ENCODE results near the gene CLN3.
"Not testable (repeated sequence)": the region's sequence is repeated elsewhere in the genome, so short reads cannot be mapped to it uniquely, and the experiment has no call there.

The CLN3 gene

DNA sequence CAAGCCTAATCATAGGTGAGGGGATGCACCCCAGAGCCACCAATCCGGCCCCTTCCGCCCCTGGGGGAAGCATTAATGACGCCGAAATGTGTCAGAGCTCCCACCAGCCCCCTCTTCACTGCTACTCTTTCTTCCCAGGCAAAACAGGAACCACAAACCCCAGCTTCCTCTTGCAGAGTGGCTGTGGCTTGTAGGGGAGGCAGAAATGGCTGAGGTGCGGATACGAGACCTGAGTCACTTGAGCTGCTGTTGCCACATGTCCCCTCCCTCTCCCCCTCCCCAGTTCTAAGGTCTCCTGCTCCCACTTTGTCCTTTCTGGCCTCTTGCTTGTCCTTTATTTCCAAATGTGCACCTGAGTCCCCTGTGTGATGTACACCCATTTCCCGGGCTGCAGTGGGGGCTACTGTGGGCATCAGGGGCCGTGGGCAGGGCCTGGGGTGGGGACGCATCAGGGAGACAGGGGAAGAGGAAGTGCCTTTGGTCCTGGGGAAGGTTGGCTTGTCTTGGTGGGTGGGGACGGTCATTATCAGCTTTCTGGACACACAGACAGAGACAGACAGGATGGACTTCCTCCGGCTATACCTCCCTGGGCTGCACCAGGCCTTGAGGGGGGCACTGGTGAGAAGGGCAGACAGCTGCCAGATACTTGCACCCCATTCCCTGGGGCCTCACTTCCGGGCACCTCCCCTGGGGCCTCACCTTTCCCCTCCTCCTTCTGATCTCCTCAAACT lies 2.4 kb upstream of the CLN3 start, which contains the start of gene APOBR:
APOBR (plus strand) TSS at position 523 of the 731 bp plus-strand sequence; CDS start at position 562, 39 bp downstream.
- DNase-seq, result peak; percentile 85

DNA sequence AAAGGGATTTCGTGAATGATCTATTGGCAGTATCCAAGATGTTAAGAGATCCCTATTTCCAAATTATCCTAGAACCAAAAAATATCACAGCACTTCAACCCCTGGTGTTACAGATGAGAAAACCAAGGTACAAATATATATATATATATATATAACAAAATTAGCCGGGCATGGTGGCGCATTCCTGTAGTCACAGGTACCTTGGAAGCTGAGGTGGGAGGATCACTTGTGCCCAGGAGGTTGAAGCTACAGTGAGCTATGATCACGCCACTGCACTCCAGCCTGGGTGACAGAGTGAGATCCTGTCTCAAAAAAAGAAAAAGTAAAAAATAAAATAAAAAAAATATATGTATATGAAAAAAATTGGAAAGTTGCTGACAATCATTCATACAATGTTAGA lies 637 bp upstream of the CLN3 start:
- no peak for DNase-seq

DNA sequence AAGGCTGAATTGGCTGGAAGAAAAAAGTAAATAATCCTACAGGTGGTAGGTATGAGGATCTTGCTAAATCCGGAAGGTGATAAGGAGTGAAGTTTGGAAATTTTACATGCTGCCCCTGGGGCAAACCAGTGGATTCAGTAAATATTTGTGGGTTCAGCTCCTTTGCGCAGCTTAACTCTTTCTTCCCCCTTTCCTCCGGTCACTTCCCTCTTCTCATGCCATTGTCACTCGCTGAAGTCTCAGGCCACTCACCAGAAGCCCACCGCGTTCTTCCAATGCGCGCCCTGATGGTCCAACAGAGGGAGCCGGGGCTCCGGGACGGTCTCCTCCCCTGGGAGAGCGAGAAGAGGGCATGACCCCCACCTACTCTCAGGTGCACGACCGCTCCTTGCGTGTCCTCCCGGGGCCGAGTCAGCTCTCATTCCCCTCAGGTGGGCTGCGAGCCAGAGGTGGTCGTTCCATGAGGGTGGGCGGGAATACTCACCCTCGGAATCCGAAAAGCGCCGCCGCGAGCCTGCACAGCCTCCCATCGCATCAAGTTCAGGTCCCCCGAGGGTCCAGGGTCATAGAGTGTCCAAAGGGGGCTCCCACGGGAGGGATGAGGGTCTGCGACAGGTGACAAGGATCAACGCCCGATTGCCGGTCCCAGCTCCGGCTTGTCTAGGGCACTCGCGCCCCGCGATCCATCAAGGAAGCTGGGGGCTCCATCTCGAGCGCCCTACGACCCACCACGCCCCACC lies 474 bp downstream of the CLN3 start:
- DNase-seq, result peak; percentile 58

DNA sequence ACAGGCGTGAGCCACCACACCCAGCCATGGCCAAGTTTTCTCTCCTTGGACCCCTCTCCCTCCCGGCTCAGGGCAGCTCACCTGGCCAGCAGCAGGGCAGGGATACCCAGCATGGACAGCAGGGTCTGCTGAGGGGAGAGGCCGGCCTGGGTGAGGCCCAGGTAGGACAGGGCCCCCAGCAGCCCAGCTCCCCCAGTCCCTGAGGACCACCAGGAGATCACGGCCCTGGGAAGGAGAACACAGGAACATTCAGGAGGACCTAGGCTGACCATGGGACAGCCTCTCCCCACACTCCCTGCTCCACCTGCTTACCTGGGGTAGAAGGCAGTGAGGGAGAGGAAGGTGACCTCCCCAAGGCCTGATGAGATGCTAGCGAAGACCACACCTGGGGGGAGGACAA lies 5.6 kb downstream of the CLN3 start:
- no peak for DNase-seq

DNA sequence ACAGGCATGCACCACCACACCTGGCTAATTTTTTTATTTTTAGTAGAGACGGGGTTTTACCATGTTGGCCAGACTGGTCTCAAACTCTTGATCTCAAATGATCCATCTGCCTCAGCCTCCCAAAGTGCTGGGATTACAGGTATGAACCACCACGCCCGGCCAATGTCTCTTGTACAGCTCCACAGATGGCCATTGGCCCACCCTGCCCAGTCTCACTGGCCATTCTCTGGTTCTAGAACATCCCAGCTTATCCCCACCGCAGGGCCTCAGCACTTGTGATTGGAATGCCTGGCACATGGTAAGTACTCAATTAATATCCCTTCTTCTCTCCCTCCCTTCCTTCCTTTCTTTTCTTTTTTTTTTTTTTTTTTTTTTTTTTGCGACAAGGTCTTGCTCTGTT lies 8.5 kb downstream of the CLN3 start:
- DNase-seq, result not testable (repeated sequence)

DNA sequence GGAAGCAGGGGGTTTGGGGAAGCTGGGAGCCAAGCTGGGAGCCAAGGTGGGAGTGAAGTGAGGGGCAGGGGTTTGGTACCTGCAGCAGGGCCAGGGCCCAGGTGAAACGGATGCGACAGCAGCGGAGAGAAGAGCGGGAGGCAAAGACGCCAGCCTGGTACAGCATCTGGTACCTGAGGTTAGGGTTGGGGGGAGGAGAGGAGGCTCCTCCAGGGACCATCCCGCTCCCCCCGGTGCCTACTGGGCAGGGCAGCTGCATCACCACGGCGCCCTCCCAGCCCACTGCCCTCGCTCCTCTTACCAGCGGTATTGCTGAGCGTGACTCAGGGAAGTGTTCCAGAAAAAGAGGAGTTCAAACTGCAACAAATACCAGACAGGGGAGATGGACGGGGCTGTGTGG lies 9.8 kb downstream of the CLN3 start:
- DNase-seq, result no peak

DNA sequence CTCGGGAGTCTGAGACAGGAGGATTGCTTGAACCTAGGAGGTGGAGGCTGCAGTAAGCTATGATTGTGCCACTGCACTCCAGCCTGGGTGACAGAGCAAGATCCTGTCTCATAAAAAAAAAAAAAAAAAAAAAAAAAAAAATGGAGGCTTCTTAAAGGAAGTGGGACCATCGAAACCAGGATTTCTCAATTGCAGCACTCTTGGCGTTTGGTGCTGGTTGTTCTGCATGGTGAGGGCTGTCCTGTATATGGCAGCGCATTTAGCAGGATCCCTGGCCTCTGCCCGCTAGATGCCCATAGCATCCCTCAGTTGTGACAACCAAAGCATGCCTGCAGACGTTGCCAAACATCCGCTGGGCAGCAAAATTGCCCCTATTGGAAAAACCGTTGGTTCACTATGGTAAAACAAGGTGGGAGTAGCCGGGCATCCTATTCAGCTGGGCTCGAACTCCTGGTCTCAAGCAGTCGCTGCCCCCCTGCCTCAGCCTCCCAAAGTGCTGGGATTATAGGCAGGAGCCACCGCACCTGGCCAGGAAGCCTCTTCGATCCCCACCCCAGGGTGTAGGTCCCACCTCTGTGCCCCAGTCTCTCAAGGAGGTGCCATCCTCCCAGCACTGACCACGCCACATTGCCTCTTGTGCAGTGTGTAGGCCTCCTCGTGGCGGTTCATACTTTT lies 13.2 kb downstream of the CLN3 start:
- DNase-seq, result no peak

DNA sequence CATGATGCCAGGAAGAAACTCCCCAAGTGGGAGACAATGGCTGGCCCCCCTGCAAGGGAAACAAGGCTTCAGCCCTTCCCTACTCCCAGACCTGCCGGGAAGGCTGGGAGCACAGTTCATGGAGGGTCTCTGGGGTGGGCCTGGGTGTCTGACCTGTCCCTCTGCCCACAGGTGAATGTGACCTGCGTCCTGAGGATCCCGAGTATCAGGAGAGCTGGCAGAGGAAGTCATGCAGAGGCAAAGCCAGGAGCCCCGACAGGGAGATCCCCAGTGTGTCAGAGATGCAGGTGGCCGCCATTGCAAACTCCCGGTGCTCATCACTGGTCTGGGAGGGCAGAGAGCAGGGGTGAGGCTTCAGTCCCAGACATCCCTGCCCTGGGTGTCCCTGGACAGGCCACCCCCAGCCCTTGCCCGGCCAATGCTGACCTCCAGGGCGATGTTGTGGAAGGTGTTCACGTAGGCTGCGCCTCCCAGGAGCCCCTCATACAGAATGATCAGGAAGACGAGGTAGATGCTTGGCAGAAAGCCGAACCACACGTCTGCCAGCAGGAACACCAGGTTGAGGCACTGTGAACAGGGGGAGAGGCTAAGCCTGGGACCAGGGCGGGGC lies 14.5 kb downstream of the CLN3 start:
- DNase-seq, result no peak

DNA sequence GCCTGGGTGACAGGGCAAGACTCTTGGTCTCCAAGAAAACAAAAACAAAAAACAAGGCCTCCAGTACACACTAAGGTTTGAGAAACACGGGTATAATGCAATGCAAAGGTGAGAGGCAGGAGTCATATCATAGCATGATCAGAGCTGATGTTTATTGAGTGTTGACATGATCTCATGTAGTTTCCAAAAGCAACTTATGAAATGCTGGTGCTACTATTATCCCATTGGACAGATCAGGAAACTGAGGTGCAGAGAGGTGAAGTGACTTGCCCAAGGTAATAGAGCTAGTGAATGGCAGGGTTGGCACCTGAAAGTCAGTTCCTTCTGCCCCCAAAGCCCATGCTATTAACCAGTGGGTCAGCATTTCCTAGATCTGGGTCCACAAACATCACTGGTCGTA lies 16.7 kb downstream of the CLN3 start:
- DNase-seq, result no peak

DNA sequence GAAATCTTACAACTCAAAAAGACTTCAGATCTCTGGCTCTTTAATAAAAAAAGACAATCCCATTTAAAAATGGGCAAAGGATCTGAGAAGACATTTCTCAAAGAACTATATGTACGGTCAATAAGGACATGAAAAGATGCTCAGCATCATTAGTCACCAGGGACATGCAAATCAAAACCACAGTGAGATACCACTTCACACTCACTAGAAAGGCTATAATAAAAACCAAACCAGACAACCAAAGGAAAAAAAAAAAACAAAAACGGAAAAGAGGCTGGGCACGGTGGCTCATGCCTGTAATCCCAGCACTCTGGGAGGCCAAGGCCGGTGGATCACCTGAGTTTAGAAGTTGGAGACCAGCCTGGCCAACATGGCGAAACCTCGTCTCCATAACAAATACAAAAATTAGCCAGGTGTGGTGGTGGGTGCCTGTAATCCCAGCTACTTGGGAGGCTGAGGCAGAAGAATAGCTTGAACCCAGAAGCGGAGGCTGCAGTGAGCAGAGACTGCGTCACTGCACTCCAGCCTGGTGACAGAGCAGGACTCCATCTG lies 18.1 kb downstream of the CLN3 start:
- DNase-seq, result no peak

DNA sequence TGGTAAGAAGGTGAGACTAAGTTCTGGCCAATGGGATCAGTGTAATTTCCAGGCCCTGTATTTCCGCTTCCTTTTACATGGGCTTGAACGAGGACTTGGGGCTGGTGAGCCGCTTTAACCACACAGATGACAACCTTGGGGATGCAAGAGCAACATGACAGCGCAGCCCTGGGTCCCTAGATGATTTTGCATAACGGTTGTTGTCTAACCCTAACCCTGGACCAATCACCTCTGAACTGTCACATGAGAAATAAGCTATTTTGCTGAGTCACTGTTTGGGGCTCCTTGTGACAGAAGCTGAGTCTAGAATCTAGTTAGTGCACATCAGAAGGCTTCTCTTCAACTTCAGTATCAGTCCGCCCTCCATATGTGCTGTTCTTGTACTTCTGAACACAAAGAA lies 44.8 kb downstream of the CLN3 start:
- DNase-seq, result not testable (repeated sequence)

DNA sequence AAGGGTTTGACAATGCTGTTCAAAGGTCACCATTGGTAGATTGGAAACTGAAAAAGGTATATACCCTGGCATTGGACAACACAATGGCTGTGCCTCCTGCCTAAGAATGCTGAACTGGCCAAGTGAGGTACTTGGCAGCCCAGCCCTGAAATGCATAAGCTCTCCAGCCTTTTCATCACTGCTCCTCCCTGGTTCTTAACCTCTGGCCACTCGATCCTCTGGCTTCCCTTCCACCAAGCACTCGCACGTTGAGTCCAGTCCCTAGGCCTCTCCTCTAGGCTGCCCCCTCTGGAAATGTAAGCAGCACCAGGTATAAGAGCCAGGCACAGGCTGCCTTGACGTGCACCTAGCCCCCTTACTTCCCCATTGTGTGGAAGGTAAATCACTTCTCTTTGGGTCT lies 45.5 kb downstream of the CLN3 start:
- not testable (repeated sequence) for DNase-seq

DNA sequence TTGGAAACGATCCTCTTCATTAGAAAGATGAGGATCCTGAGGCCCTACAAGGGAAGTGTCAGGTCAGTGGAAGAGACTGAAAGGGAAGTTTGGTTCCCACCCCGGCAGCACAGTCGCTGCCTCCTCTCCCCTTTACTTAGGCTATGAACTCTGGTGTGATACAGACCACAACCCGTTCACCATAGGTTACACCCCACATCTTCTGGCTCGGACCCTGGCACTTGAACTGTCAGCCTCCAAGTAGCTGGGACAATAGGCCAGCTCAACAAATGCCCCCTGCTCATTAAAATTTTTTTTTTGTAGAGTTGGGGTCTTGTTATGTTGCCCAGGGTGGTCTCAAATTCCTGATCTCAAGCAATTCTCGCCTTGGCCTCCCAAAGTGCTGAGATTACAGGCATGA lies 47.9 kb downstream of the CLN3 start:
- DNase-seq, result not testable (repeated sequence)

DNA sequence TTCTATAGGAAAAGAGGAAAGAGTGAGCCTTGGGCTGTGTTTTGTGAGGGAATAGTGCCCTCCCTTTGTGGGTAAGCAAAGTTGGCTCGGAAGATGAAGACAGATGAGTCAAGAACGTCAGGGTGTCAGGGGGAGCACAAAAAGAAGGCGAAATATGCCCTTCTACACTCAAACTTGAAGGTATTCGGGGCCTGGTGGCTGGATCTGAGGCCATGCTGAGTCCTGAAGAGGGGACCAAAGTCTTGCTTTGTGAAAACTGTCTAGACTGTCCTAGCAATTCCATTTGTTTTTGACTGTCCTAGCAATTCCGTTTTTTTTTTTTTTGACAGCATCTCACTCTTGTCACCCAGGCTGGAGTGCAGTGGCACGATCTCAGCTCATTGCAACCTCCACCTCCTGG lies 53.0 kb downstream of the CLN3 start:
- DNase-seq, result peak; percentile 51

DNA sequence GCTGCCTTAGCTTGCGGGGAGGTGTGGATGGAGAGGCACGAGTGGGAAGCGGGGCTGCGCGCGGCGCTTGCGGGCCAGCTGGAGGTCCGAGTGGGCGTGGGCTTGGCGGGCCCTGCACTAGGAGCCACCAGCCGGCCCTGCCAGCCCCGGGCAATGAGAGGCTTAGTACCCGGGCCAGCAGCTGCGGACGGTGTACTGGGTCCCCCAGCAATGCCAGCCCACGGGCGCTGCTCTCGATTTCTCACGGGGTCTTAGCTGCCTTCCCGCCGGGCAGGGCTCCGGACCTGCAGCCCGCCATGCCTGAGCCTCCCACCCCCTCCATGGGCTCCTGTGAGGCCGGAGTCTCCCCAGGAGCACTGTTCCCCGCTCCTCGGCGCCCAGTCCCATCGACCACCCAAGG lies 56.5 kb downstream of the CLN3 start:
- not testable (repeated sequence) for DNase-seq
